MCF 10A (cell line): ENCODE results near the gene SCN4A. TPM values are rescaled to one million over a fixed set of nuclear protein-coding genes. Genes with fewer than 3 reads are reported as not detected.
A peak's percentile ranks its signal among the peaks of the same experiment; 100 is the strongest.
"Not testable (repeated sequence)": the region's sequence is repeated elsewhere in the genome, so short reads cannot be mapped to it uniquely, and the experiment has no call there.

Source experiments
- Bru-seq: library from RNA; stranded (reverse); fragments of 400-500 nt; gene quantifications from one replicate; lab custom pipeline; 2021; lab: Mats Ljungman, UMichigan
- BruChase-seq, 2 experiments: library from RNA; stranded (reverse); fragments of 400-500 nt; gene quantifications; one replicate each; lab custom pipeline; 2021; lab: Mats Ljungman, UMichigan
- BruUV-seq: library from RNA; stranded (reverse); fragments of 400-500 nt; replicated peaks from 2 replicates; lab custom pipeline; 2021; lab: Mats Ljungman, UMichigan
- CTCF ChIA-PET: fragments of 300-600 bp; sonication (Branson Sonifier 250); formaldehyde crosslinking; extraction: SDS; loops from one replicate; lab custom pipeline; 2021; ENCODE audit warnings: antibody characterized with exemption, inconsistent platforms; lab: Yijun Ruan, JAX
- POLR2A ChIA-PET: fragments of 300-600, 350-650 bp; sonication (Branson Sonifier 250); formaldehyde crosslinking; extraction: SDS; loops from one replicate; lab custom pipeline; 2020; ENCODE audit warnings: antibody characterized with exemption, inconsistent platforms; lab: Yijun Ruan, JAX
- DNase-seq: peaks from one replicate; pipeline ENCODE4 v3.0.0-alpha.2; 2018; ENCODE audit not compliant: unreplicated experiment
- H3K27ac Mint-ChIP-seq: one replicate; pipeline ENCODE4 v1.8.0; 2022; ENCODE audit warnings: mild to moderate bottlenecking, low read depth, mixed read lengths; ENCODE audit not compliant: unreplicated experiment
- H3K27me3 Mint-ChIP-seq: one replicate; pipeline ENCODE4 v1.8.0; 2022; ENCODE audit warnings: mixed read lengths; ENCODE audit not compliant: insufficient read depth, unreplicated experiment
- H3K36me3 Mint-ChIP-seq: one replicate; pipeline ENCODE4 v1.8.0; 2022; ENCODE audit warnings: mild to moderate bottlenecking, moderate library complexity, mixed read lengths; ENCODE audit not compliant: insufficient read depth, unreplicated experiment
- H3K4me1 Mint-ChIP-seq: one replicate; pipeline ENCODE4 v1.8.0; 2022; ENCODE audit warnings: mixed read lengths; ENCODE audit not compliant: insufficient read depth, unreplicated experiment
- H3K4me3 Mint-ChIP-seq: one replicate; pipeline ENCODE4 v1.8.0; 2022; ENCODE audit warnings: mild to moderate bottlenecking, moderate library complexity, mixed read lengths; ENCODE audit not compliant: unreplicated experiment
- H3K9me3 Mint-ChIP-seq: one replicate; pipeline ENCODE4 v1.8.0; 2022; ENCODE audit warnings: mixed read lengths; ENCODE audit not compliant: unreplicated experiment
- CTCF ChIP-seq: fragments of 200-600 bp; IDR thresholded peaks from one replicate; pipeline ENCODE4 v1.8.0; 2022; ENCODE audit warnings: antibody characterized with exemption, mild to moderate bottlenecking; ENCODE audit not compliant: unreplicated experiment
- intact Hi-C: fragments of 100-400 bp; cut with micrococcal nuclease; formaldehyde crosslinking; loops from 2 replicates; pipeline ENCODE4 v1.14.1; 2022
- long read RNA-seq: library from polyadenylated mRNA; stranded (forward); transcript quantifications from one replicate; pipeline ENCODE4 v2.0.0, GENCODE V29; 2022
- total RNA-seq: library from RNA; stranded (reverse); gene quantifications from 2 replicates; pipeline ENCODE4 v1.2.3, GENCODE V29; 2022

SCN4A gene
- total RNA-seq (0.05 TPM in 1 of 2 replicates, not detected in the other), Bru-seq, nascent RNA (percentile 8 among the genes with signal in this experiment), BruChase-seq, experiment 1, labeled RNA remaining after a 6-hour chase (percentile 29 among the genes with signal in this experiment), BruChase-seq, experiment 2, labeled RNA remaining after a 2-hour chase (percentile 6 among the genes with signal in this experiment)
- long read RNA-seq, result 0 reads

DNA sequence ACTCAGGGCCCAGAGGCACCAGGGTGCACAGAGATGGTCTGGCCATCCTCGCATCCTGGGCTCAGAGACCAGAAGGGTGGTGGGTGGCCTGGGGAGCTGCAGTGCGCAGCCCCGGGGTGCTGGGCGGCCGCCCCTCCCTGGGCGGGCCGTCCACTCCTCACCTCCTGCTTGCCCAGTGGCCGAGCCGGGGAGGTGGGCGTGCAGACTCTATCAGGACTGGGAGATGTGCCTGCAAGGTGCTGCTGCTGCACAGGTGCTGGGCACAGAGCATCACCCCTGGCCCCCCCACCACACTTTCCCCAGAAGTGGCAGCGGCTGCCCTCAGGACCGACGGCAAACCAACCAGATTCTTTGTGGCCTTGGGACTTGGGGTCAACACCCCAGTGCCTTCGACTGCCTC is at the start of gene SCN4A:
SCN4A (minus strand) TSS at position 123 of the 400 bp plus-strand sequence; CDS start at position 46, 77 bp downstream.
- TF ChIP-seq CTCF, result no peak
- ChIA-PET CTCF (no interaction called here), POLR2A (no interaction called here)
- H3K36me3 Mint-ChIP-seq, result no peaks in the 10 kb centered on the region
- no peak within 1 kb of the TSS for H3K27ac Mint-ChIP-seq
- no TSS peak for BruUV-seq
- intact Hi-C loops, result no loop called here
- no peaks in the 10 kb centered on the region for H3K27me3 Mint-ChIP-seq
- no peaks in the 10 kb centered on the region for H3K9me3 Mint-ChIP-seq
- H3K4me3 Mint-ChIP-seq, result no peak within 1 kb of the TSS
- no peak for DNase-seq
- H3K4me1 Mint-ChIP-seq, result peaks cover 20% of the 10 kb centered on the region

GRCh38 chr17:64020056-64020766 is 47.5 kb upstream of the SCN4A start, which contains the start of gene ICAM2:
Gene ICAM2, minus strand, starts transcription at chr17:64020633. Its CDS starts 13,942 bp downstream, at chr17:64006691.
- BruUV-seq, result no TSS peak

GRCh38 chr17:64019551-64019961 is 46.8 kb upstream of the SCN4A start:
- H3K27ac Mint-ChIP-seq, H3K4me1 Mint-ChIP-seq, H3K27me3 Mint-ChIP-seq, H3K36me3 Mint-ChIP-seq, H3K4me3 Mint-ChIP-seq, H3K9me3 Mint-ChIP-seq, intact Hi-C loops, DNase-seq, BruUV-seq: not testable (repeated sequence)
- CTCF ChIA-PET, result interaction anchor here (0.9 to 1.5 kb wide), 5 partner anchors 13 to 113 kb away, joined by 3 to 6 read pairs (median 4); no protein-coding TSS in a partner anchor
- POLR2A ChIA-PET, result interaction anchor here (1.1 kb wide), 1 partner anchor 126 kb away, joined by 3 read pairs; no protein-coding TSS in a partner anchor

More at GRCh38 chr17:64020056-64020766, 47.5 kb upstream of the SCN4A start, which contains the start of gene ICAM2:
- H3K4me3 Mint-ChIP-seq, result no peak within 1 kb of the TSS
- no peak for DNase-seq
- H3K4me1 Mint-ChIP-seq, result no peaks in the 10 kb centered on the region
- CTCF ChIA-PET, result interaction anchor here (0.6 to 1.5 kb wide), 9 partner anchors 8 to 271 kb away, joined by 3 to 6 read pairs (median 4); no protein-coding TSS in a partner anchor
- POLR2A ChIA-PET, result interaction anchor here (1.0 to 1.1 kb wide), 2 partner anchors 122 to 125 kb away, joined by 3 read pairs; no protein-coding TSS in a partner anchor
- intact Hi-C loops, result no loop called here
- H3K36me3 Mint-ChIP-seq, result no peaks in the 10 kb centered on the region
- no peak for TF ChIP-seq CTCF
- H3K27me3 Mint-ChIP-seq, result peaks cover 3% of the 10 kb centered on the region
- H3K9me3 Mint-ChIP-seq, result no peaks in the 10 kb centered on the region
- no peak within 1 kb of the TSS for H3K27ac Mint-ChIP-seq

GRCh38 chr17:64017381-64017980 is 44.8 kb upstream of the SCN4A start:
- TF ChIP-seq CTCF, result no peak
- CTCF ChIA-PET, result interaction anchor here (0.6 to 2.4 kb wide), 9 partner anchors 10 to 265 kb away, joined by 3 to 15 read pairs (median 3); partner anchors contain the start of genes CSHL1 and GH1
- no TSS peak for BruUV-seq
- intact Hi-C loops, result loop anchor here (2.0 kb wide), 1 partner anchor 99 kb away; the partner anchor contains the start of gene GH1
- no peak overlapping the region for H3K4me3 Mint-ChIP-seq
- H3K36me3 Mint-ChIP-seq, result no peaks in the 10 kb centered on the region
- no peak overlapping the region for H3K27ac Mint-ChIP-seq
- DNase-seq, result no peak
- H3K9me3 Mint-ChIP-seq, result no peaks in the 10 kb centered on the region
- peaks cover 12% of the 10 kb centered on the region for H3K27me3 Mint-ChIP-seq
- POLR2A ChIA-PET, result interaction anchor here (0.6 to 1.2 kb wide), 3 partner anchors 112 to 128 kb away, joined by 3 to 7 read pairs (median 4); no protein-coding TSS in a partner anchor
- no peaks in the 10 kb centered on the region for H3K4me1 Mint-ChIP-seq
